ENCODE results near the gene SPSB3. TPM values are rescaled to one million over a fixed set of nuclear protein-coding genes. Genes with fewer than 3 reads are reported as not detected.

SPSB3 gene
- 30.8 to 32.1 TPM (median 31.5 TPM) in 3 replicates for total RNA-seq
- long read RNA-seq, transcript SPSB3-209 (6 exons, 1,628 nt) = minor isoform, 19 of 133 reads
- long read RNA-seq, transcript SPSB3-201 (6 exons, 1,449 nt) = minor isoform, 11 of 133 reads
- long read RNA-seq, transcript SPSB3-211 (4 exons, 1,781 nt) = minor isoform, 7 of 133 reads
- long read RNA-seq, transcript SPSB3-208 (7 exons, 1,784 nt) = major isoform, 60 of 133 reads
- long read RNA-seq, partial matches to known transcripts = 9 of 133 reads
- long read RNA-seq, other reads (novel, unspliced or antisense) = 16 of 133 reads

DNA sequence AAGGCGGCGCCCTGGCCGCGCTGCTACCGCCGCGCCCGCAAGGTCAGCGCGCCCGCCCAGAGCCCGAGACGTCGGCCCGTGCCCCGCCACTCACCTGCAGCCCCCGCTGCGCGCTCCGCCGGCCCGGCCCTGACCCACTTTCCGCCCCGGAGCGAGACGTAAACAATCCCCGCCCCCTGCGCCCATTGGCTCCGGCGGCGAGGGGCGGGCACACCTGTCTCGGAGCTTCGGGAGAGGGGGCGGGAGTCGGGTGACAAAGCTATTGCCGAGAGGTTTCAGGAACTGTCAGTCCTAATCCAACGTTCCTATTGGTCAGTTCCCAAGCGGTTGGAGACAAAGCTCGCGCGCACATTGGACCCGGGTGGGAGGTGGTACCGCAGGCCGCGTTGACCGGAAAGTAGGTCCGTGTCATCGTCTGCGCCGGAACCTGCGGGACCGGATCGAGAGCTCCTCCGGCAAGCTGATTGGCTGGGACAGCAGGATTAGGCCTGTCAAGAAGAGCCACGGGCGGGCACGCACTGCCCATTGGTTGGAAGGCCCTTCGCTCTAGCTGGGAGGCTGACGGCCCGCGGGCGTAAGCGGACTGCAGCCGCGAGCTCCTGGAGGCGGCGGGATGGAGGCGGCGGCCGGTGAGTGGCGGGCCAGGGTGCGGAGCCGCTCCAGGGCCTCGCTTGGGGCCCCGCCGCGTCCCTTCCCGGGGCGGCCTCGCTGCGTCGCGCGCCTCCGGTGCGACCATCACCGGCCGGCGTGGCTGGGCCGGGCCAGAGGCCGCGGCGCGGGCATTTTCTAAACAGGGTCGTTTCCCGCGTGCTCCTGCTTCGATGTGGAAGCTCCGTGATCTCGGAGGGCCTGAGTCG, at the start of gene SPSB3, which contains the start of gene NUBP2:
Gene SPSB3, minus strand, starts transcription at position 164 of the 857 bp plus-strand sequence. CDS start 1,088 bp downstream, outside the sequence.
Gene NUBP2, plus strand, starts transcription at position 553 of the 857 bp plus-strand sequence. Its CDS starts 61 bp downstream, at position 614.
- Mint-ChIP-seq H3K4me1 (ENCODE audit: low read depth) (peaks cover 26% of the 10 kb centered on the region), H3K27ac (ENCODE audit: unreplicated experiment) (peak within 1 kb of the TSS; percentile 94), H3K36me3 (ENCODE audit: low read depth) (peaks cover 1% of the 10 kb centered on the region), H3K27me3 (ENCODE audit: low read depth) (no peaks in the 10 kb centered on the region), H3K4me3 (ENCODE audit: unreplicated experiment) (peak within 1 kb of the TSS; percentile 90), H3K9me3 (ENCODE audit: low read depth) (no peaks in the 10 kb centered on the region)
- DNase-seq (ENCODE audit: low spot score) = peak; percentile 100
- TF ChIP-seq, protein P1, sequence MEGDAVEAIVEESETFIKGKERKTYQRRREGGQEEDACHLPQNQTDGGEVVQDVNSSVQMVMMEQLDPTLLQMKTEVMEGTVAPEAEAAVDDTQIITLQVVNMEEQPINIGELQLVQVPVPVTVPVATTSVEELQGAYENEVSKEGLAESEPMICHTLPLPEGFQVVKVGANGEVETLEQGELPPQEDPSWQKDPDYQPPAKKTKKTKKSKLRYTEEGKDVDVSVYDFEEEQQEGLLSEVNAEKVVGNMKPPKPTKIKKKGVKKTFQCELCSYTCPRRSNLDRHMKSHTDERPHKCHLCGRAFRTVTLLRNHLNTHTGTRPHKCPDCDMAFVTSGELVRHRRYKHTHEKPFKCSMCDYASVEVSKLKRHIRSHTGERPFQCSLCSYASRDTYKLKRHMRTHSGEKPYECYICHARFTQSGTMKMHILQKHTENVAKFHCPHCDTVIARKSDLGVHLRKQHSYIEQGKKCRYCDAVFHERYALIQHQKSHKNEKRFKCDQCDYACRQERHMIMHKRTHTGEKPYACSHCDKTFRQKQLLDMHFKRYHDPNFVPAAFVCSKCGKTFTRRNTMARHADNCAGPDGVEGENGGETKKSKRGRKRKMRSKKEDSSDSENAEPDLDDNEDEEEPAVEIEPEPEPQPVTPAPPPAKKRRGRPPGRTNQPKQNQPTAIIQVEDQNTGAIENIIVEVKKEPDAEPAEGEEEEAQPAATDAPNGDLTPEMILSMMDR (IDR thresholded peaks at IDR 0.05) = no peak

- Mint-ChIP-seq H3K27me3 (ENCODE audit: low read depth) (no peaks in the 10 kb centered on the region), H3K4me3 (ENCODE audit: unreplicated experiment) (no peak overlapping the region), H3K27ac (ENCODE audit: unreplicated experiment) (peak overlapping the region; percentile 27), H3K4me1 (ENCODE audit: low read depth) (peaks cover 32% of the 10 kb centered on the region), H3K9me3 (ENCODE audit: low read depth) (no peaks in the 10 kb centered on the region), H3K36me3 (ENCODE audit: low read depth) (peaks cover 3% of the 10 kb centered on the region)
- TF ChIP-seq, protein P1 (IDR thresholded peaks at IDR 0.05) = no peak
- no peak for DNase-seq (ENCODE audit: low spot score)
Measured at GRCh38 chr16:1831186-1832075, 49.1 kb upstream of the SPSB3 start.

GRCh38 chr16:1830213-1830612, 47.8 kb upstream of the SPSB3 start:
- DNase-seq (ENCODE audit: low spot score) = no peak
- Mint-ChIP-seq H3K4me1 (ENCODE audit: low read depth) (peaks cover 38% of the 10 kb centered on the region), H3K27ac (ENCODE audit: unreplicated experiment) (no peak overlapping the region)

GRCh38 chr16:1828645-1829410, 46.5 kb upstream of the SPSB3 start:
- no peaks in the 10 kb centered on the region for H3K27me3 Mint-ChIP-seq (ENCODE audit: low read depth)
- TF ChIP-seq, protein P1 (IDR thresholded peaks at IDR 0.05) = no peak
- H3K36me3 Mint-ChIP-seq (ENCODE audit: low read depth) = peaks cover 3% of the 10 kb centered on the region
- H3K4me1 Mint-ChIP-seq (ENCODE audit: low read depth) = peaks cover 48% of the 10 kb centered on the region
- peak overlapping the region; percentile 95 for H3K4me3 Mint-ChIP-seq (ENCODE audit: unreplicated experiment)
- H3K9me3 Mint-ChIP-seq (ENCODE audit: low read depth) = no peaks in the 10 kb centered on the region
- no peak overlapping the region for H3K27ac Mint-ChIP-seq (ENCODE audit: unreplicated experiment)
- peak; percentile 8 for DNase-seq (ENCODE audit: low spot score)

More at GRCh38 chr16:1830213-1830612, 47.8 kb upstream of the SPSB3 start:
- TF ChIP-seq, protein P1 (IDR thresholded peaks at IDR 0.05) = no peak
- Mint-ChIP-seq H3K9me3 (ENCODE audit: low read depth) (no peaks in the 10 kb centered on the region), H3K36me3 (ENCODE audit: low read depth) (peaks cover 3% of the 10 kb centered on the region), H3K4me3 (ENCODE audit: unreplicated experiment) (no peak overlapping the region), H3K27me3 (ENCODE audit: low read depth) (no peaks in the 10 kb centered on the region)
